OCI-LY7 (cell line): Measurements from ENCODE around the gene NCLN. TPM values are rescaled to one million over a fixed set of nuclear protein-coding genes. Genes with fewer than 3 reads are reported as not detected.

ENCODE experiments used
- BruUV-seq: library from RNA; stranded (reverse); fragments of 400-500 nt; replicated peaks from 2 replicates; lab custom pipeline; 2021; lab: Mats Ljungman, UMichigan
- CTCF ChIA-PET: fragments of 300-600 bp; sonication (Branson Sonifier 250); formaldehyde crosslinking; loops from one replicate; lab custom pipeline; 2022; ENCODE audit warnings: antibody characterized with exemption; ENCODE audit not compliant: unreplicated experiment; lab: Charles Lee
- POLR2A ChIA-PET: fragments of 300-600 bp; sonication (Branson Sonifier 250); formaldehyde crosslinking; loops from one replicate; lab custom pipeline; 2022; ENCODE audit warnings: antibody characterized with exemption; lab: Charles Lee
- DNase-seq: peaks from one replicate; pipeline ENCODE4 v3.0.0-alpha.2; 2015; ENCODE audit warnings: low spot score
- H2AFZ ChIP-seq: fragments of 200-600 bp; sonication (generic), shearing (Covaris generic); 2 replicates; pipeline ENCODE4 v1.6.1; 2014; ENCODE audit warnings: mild to moderate bottlenecking, antibody characterized with exemption, low read length, moderate library complexity
- H3K27ac ChIP-seq: fragments of 200-600 bp; sonication (generic); 2 replicates; pipeline ENCODE4 v1.5.1; 2014; ENCODE audit warnings: mixed run types, low read depth, mild to moderate bottlenecking, moderate library complexity, low read length, inconsistent platforms; ENCODE audit not compliant: poor library complexity, severe bottlenecking
- H3K36me3 ChIP-seq: fragments of 200-600 bp; sonication (generic); 2 replicates; pipeline ENCODE4 v1.6.1; 2014; ENCODE audit warnings: mild to moderate bottlenecking, antibody characterized with exemption, low read length, moderate library complexity, mixed read lengths; ENCODE audit not compliant: insufficient read depth
- H3K4me1 ChIP-seq: fragments of 200-600 bp; sonication (generic); 2 replicates; pipeline ENCODE4 v1.5.1; 2014; ENCODE audit warnings: mild to moderate bottlenecking, low read length; ENCODE audit not compliant: insufficient read depth, poor library complexity, severe bottlenecking
- H3K4me2 ChIP-seq: fragments of 200-600 bp; sonication (generic); 2 replicates; pipeline ENCODE4 v1.6.1; 2014; ENCODE audit warnings: mild to moderate bottlenecking, low read length
- H3K4me3 ChIP-seq: fragments of 200-600 bp; sonication (generic); 2 replicates; pipeline ENCODE4 v1.5.1; 2014; ENCODE audit warnings: mild to moderate bottlenecking, low read depth, low read length; ENCODE audit not compliant: poor library complexity, severe bottlenecking
- H3K79me2 ChIP-seq: fragments of 200-600 bp; sonication (generic); 2 replicates; pipeline ENCODE4 v1.6.1; 2016; ENCODE audit warnings: low read depth, mild to moderate bottlenecking, low read length, moderate library complexity, mixed read lengths; ENCODE audit not compliant: insufficient read depth
- H3K9me2 ChIP-seq: fragments of 200-600 bp; sonication (generic); 2 replicates; pipeline ENCODE4 v1.6.1; 2016; ENCODE audit warnings: mild to moderate bottlenecking, low read length, mixed read lengths; ENCODE audit not compliant: insufficient read depth
- H3K9me3 ChIP-seq: fragments of 200-600 bp; sonication (generic); 2 replicates; pipeline ENCODE4 v1.6.1; 2014; ENCODE audit warnings: mild to moderate bottlenecking, mixed run types, low read length, mixed read lengths
- H4K20me1 ChIP-seq: fragments of 200-600 bp; sonication (generic); 2 replicates; pipeline ENCODE4 v1.6.1; 2014; ENCODE audit warnings: mild to moderate bottlenecking, antibody characterized with exemption, low read length, moderate library complexity, mixed read lengths; ENCODE audit not compliant: insufficient read depth
- EZH2phosphoT487 ChIP-seq: fragments of 200-600 bp; sonication (generic); IDR thresholded peaks from 2 replicates; pipeline ENCODE4 v1.6.1; 2018; ENCODE audit warnings: low read depth, borderline replicate concordance, mild to moderate bottlenecking, mixed run types, antibody characterized with exemption, low read length, moderate library complexity, mixed read lengths
- intact Hi-C: fragments of 100-400 bp; cut with micrococcal nuclease; formaldehyde crosslinking; loops from one replicate; pipeline ENCODE4 v1.10.0; 2022; ENCODE audit not compliant: unreplicated experiment
- total RNA-seq, 2 experiments: library from RNA; depleted of rRNA in 1 of 2; stranded (reverse); fragments of >200 nt in 1 of 2; shearing (Covaris generic) in 1 of 2; gene quantifications; 2 replicates each; pipeline ENCODE4 v1.2.3, GENCODE V29; 2014 to 2022
- TF ChIP-seq, protein P1 (sequence below): fragments of 200-600 bp; sonication (generic); conservative IDR thresholded peaks from 2 replicates; pipeline ENCODE4 v1.5.1; 2014; ENCODE audit warnings: mild to moderate bottlenecking, antibody characterized with exemption, low read length, moderate library complexity, mixed read lengths

Gene NCLN
- total RNA-seq, 2 experiments from 2014 or later: 49.2 to 61.9 TPM

DNA sequence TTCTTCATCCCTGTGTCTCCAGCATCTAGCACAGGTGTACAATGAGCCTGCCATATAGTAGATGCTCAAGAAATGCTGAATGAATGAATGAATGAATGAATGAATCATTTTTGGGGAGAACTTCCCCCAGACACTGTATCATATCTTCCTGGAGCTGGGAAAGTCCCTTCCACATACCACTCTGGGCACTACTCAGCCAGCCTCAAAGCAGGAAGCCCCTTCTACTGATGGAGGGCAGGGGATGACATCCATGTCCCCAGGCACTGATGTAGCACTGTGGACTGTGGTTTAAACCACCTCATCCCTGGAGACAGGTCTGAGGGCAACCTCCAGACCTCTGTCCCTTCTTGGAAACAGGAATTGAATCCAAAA is 45.1 kb upstream of the NCLN start:
- no peak overlapping the region for H3K4me2 ChIP-seq
- TF ChIP-seq EZH2phosphoT487: no peak
- TF ChIP-seq, protein P1, sequence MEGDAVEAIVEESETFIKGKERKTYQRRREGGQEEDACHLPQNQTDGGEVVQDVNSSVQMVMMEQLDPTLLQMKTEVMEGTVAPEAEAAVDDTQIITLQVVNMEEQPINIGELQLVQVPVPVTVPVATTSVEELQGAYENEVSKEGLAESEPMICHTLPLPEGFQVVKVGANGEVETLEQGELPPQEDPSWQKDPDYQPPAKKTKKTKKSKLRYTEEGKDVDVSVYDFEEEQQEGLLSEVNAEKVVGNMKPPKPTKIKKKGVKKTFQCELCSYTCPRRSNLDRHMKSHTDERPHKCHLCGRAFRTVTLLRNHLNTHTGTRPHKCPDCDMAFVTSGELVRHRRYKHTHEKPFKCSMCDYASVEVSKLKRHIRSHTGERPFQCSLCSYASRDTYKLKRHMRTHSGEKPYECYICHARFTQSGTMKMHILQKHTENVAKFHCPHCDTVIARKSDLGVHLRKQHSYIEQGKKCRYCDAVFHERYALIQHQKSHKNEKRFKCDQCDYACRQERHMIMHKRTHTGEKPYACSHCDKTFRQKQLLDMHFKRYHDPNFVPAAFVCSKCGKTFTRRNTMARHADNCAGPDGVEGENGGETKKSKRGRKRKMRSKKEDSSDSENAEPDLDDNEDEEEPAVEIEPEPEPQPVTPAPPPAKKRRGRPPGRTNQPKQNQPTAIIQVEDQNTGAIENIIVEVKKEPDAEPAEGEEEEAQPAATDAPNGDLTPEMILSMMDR: no peak
- H3K4me3 ChIP-seq: no peak overlapping the region
- no peaks in the 10 kb centered on the region for H3K9me3 ChIP-seq
- ChIA-PET CTCF (interaction anchor here (0.6 kb wide), 1 partner anchor 164 kb away, joined by 7 read pairs; no protein-coding TSS in a partner anchor), POLR2A (interaction anchor here (0.6 kb wide), 1 partner anchor 105 kb away, joined by 7 read pairs; no protein-coding TSS in a partner anchor)
- peaks cover 15% of the 10 kb centered on the region for H3K4me1 ChIP-seq
- H3K27ac ChIP-seq: no peak overlapping the region
- no peak overlapping the region for H2AFZ ChIP-seq
- H3K9me2 ChIP-seq: no peaks in the 10 kb centered on the region
- H3K79me2 ChIP-seq: no peaks in the 10 kb centered on the region
- BruUV-seq: no TSS peak
- intact Hi-C loops: no loop called here
- DNase-seq: no peak
- no peaks in the 10 kb centered on the region for H4K20me1 ChIP-seq
- H3K36me3 ChIP-seq: no peaks in the 10 kb centered on the region

DNA sequence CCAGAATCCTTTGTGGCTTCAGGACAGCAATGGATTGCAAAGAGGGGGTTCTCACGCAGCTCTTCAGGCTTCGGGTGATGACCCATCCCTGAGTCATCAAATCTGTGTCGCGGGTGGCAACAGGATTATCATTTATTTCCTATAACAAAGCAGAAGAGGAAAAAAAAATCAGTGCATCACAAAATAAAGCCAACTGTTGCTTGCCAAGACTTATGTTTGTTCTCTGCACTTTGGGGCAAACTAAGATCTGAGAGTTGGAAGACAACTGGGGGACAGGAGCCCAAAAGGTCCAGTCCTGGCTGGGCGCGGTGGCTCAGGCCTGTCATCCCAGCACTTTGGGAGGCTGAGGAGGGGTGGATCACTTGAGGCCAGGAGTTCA is 43.4 kb upstream of the NCLN start:
- Histone ChIP-seq H3K4me3 (no peak overlapping the region), H3K27ac (no peak overlapping the region), H3K36me3 (no peaks in the 10 kb centered on the region), H2AFZ (peak overlapping the region; percentile 11; the same call in 1 of the 2 replicates), H4K20me1 (no peaks in the 10 kb centered on the region), H3K9me2 (no peaks in the 10 kb centered on the region), H3K79me2 (no peaks in the 10 kb centered on the region), H3K4me1 (peaks cover 24% of the 10 kb centered on the region), H3K4me2 (0 out of 2 replicates have a peak overlapping the region, but pooled peaks have one; percentile 1), H3K9me3 (no peaks in the 10 kb centered on the region)
- no peak for DNase-seq
- ChIA-PET CTCF (interaction anchor here (0.6 kb wide), 1 partner anchor 64 kb away, joined by 3 read pairs; no protein-coding TSS in a partner anchor), POLR2A (interaction anchor here (1.1 kb wide), 1 partner anchor 10 kb away, joined by 6 read pairs; no protein-coding TSS in a partner anchor)
- intact Hi-C loops: no loop called here
- no TSS peak for BruUV-seq
- TF ChIP-seq, protein P1: no peak
- TF ChIP-seq EZH2phosphoT487: no peak

DNA sequence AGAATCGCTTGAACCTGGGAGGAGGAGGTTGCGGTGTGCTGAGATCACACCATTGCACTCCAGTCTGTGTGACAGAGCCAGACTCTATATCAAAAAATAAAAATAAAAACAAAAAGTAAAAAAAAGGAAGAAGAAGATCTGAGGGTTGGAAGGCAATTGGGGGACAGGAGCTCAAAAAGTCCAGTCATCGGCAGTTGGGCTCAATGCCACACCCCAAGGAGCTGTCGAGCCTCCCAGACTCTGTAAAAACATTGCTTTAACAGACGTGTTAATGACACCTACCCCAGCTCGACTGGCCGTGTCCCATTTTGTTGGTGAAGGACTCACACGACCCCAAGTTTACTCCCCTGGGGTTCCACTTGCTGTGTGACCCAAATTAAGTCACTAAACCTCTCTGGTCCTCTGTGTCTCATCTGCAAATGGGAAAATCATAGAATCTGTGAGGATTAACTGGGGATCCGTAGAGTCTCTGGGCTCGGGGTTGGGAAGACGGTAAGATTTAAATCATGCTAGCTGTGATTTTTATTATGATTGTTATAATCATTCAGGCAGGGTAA is 42.9 kb upstream of the NCLN start:
- no peaks in the 10 kb centered on the region for H3K36me3 ChIP-seq
- H3K9me2 ChIP-seq: no peaks in the 10 kb centered on the region
- H3K79me2 ChIP-seq: no peaks in the 10 kb centered on the region
- H3K4me2 ChIP-seq: no peak overlapping the region
- no peak overlapping the region for H3K27ac ChIP-seq
- DNase-seq: no peak
- ChIA-PET CTCF (interaction anchor here (0.5 kb wide), 1 partner anchor 286 kb away, joined by 4 read pairs; no protein-coding TSS in a partner anchor), POLR2A (no interaction called here)
- TF ChIP-seq, protein P1: no peak
- TF ChIP-seq EZH2phosphoT487: no peak
- intact Hi-C loops: no loop called here
- peaks cover 24% of the 10 kb centered on the region for H3K4me1 ChIP-seq
- H4K20me1 ChIP-seq: no peaks in the 10 kb centered on the region
- H2AFZ ChIP-seq: no peak overlapping the region
- no peaks in the 10 kb centered on the region for H3K9me3 ChIP-seq
- BruUV-seq: no TSS peak
- no peak overlapping the region for H3K4me3 ChIP-seq
